HTERT RPE-1 (cell line): Measurements from ENCODE around the gene SCARF1.

Experiments
- in situ Hi-C: fragments of 300-500 bp; cut with MboI; formaldehyde crosslinking; loops from 4 replicates; pipeline ENCODE4 v1.14.3; 2020; ENCODE audit warnings: low sequenced_read_pairs

SCARF1 gene

GRCh38 chr17:1648963-1649843 is 3.7 kb upstream of the SCARF1 start:
- in situ Hi-C loops, result no loop called here

GRCh38 chr17:1648173-1648962 is 2.8 kb upstream of the SCARF1 start:
- in situ Hi-C loops, result no loop called here

GRCh38 chr17:1647802-1648171 is 2.3 kb upstream of the SCARF1 start:
- in situ Hi-C loops, result no loop called here

GRCh38 chr17:1646199-1646875 is 805 bp upstream of the SCARF1 start:
- in situ Hi-C loops, result no loop called here

GRCh38 chr17:1644493-1645206 is 882 bp downstream of the SCARF1 start:
- in situ Hi-C loops, result no loop called here

GRCh38 chr17:1643999-1644492 is 1.5 kb downstream of the SCARF1 start:
- in situ Hi-C loops, result no loop called here

- in situ Hi-C loops, result no loop called here
These were observed 2.1 kb downstream of the SCARF1 start for GRCh38 chr17:1643293-1643998.

GRCh38 chr17:1641065-1641403 is 4.5 kb downstream of the SCARF1 start:
- in situ Hi-C loops, result no loop called here

GRCh38 chr17:1640329-1641064 is 5.0 kb downstream of the SCARF1 start:
- in situ Hi-C loops, result no loop called here

GRCh38 chr17:1639549-1640180 is 5.9 kb downstream of the SCARF1 start:
- in situ Hi-C loops, result no loop called here

- in situ Hi-C loops, result no loop called here
These were observed 6.8 kb downstream of the SCARF1 start for GRCh38 chr17:1638624-1639300.

- in situ Hi-C loops, result no loop called here
These were observed 7.4 kb downstream of the SCARF1 start for GRCh38 chr17:1638171-1638590.

GRCh38 chr17:1636732-1637285 is 8.7 kb downstream of the SCARF1 start:
- in situ Hi-C loops, result no loop called here

- in situ Hi-C loops, result no loop called here
These were observed 9.7 kb downstream of the SCARF1 start for GRCh38 chr17:1635675-1636465.

- in situ Hi-C loops, result no loop called here
These were observed 10.5 kb downstream of the SCARF1 start for GRCh38 chr17:1634841-1635650.

- in situ Hi-C loops, result no loop called here
These were observed 14.9 kb downstream of the SCARF1 start for GRCh38 chr17:1630662-1631061.
